ENCODE measurements around the gene MAP4K2.

- no peak for TF ChIP-seq BHLHE40 (IDR thresholded peaks at IDR 0.05; ENCODE audit: borderline replicate concordance)
- TF ChIP-seq SP1 (IDR thresholded peaks at IDR 0.05) = no peak
- TF ChIP-seq TARDBP (IDR thresholded peaks at IDR 0.05) = no peak
- no peak for TF ChIP-seq SUZ12 (IDR thresholded peaks at IDR 0.05)
Measured at GRCh38 chr11:64778473-64779298, 24.3 kb downstream of the MAP4K2 start, which contains the start of gene SF1.
